GM21529 (cell line): ENCODE results near the gene RHCG.

Experiments
- ATAC-seq: cut with Tn5 transposase; IDR thresholded peaks from one replicate; pipeline ENCODE4 v1.9.1; 2021; ENCODE audit not compliant: unreplicated experiment

Gene RHCG

GRCh38 chr15:89504166-89504565 lies 7.8 kb upstream of the RHCG start:
- ATAC-seq = no peak

GRCh38 chr15:89502867-89503595 lies 6.6 kb upstream of the RHCG start:
- no peak for ATAC-seq

GRCh38 chr15:89501646-89502045 lies 5.3 kb upstream of the RHCG start:
- ATAC-seq = no peak

- no peak for ATAC-seq
Measured at GRCh38 chr15:89500397-89501270, 4.3 kb upstream of the RHCG start.

- ATAC-seq = no peak
Measured at GRCh38 chr15:89499156-89499555, 2.8 kb upstream of the RHCG start.

GRCh38 chr15:89498574-89498906 lies 2.2 kb upstream of the RHCG start:
- ATAC-seq = no peak

GRCh38 chr15:89497231-89497630 lies 848 bp upstream of the RHCG start:
- no peak for ATAC-seq

GRCh38 chr15:89495638-89496145 lies 691 bp downstream of the RHCG start:
- no peak for ATAC-seq

GRCh38 chr15:89494941-89495637 lies 1.3 kb downstream of the RHCG start:
- no peak for ATAC-seq

- no peak for ATAC-seq
Measured at GRCh38 chr15:89494031-89494430, 2.4 kb downstream of the RHCG start.

- ATAC-seq = no peak
Measured at GRCh38 chr15:89492934-89493631, 3.3 kb downstream of the RHCG start.

- ATAC-seq = no peak
Measured at GRCh38 chr15:89492111-89492641, 4.2 kb downstream of the RHCG start.

- no peak for ATAC-seq
Measured at GRCh38 chr15:89490814-89491315, 5.5 kb downstream of the RHCG start.

- ATAC-seq = no peak
Measured at GRCh38 chr15:89490081-89490813, 6.1 kb downstream of the RHCG start.

- no peak for ATAC-seq
Measured at GRCh38 chr15:89489376-89489775, 7.0 kb downstream of the RHCG start.

- no peak for ATAC-seq
Measured at GRCh38 chr15:89487791-89488190, 8.6 kb downstream of the RHCG start.

- ATAC-seq = no peak
Measured at GRCh38 chr15:89486726-89487050, 9.7 kb downstream of the RHCG start.

GRCh38 chr15:89483079-89483478 lies 13.3 kb downstream of the RHCG start:
- ATAC-seq = no peak

- ATAC-seq = no peak
Measured at GRCh38 chr15:89482139-89482538, 14.2 kb downstream of the RHCG start.

GRCh38 chr15:89480505-89480904 lies 15.9 kb downstream of the RHCG start:
- no peak for ATAC-seq
